Measurements from ENCODE around the gene ELF4. TPM values are rescaled to one million over a fixed set of nuclear protein-coding genes. Genes with fewer than 3 reads are reported as not detected.

The ELF4 gene
- total RNA-seq, 4 donors from 2014 or later: 4.5 to 9.5 (median 7.5) TPM

- Histone ChIP-seq H3K4me1 (peaks cover 0 to 10% (median 3%) of the 10 kb centered on the region in 3 donors), H3K36me3 (peaks cover 0 to 80% of the 10 kb centered on the region in 2 donors), H3K9me3 (no peaks in the 10 kb centered on the region), H3K27ac (no peak overlapping the region), H3K27me3 (no peaks in the 10 kb centered on the region), H3K4me3 (no peak overlapping the region)
- no peak for ATAC-seq
- TF ChIP-seq POLR2A (IDR thresholded peaks at IDR 0.05) (no peak), CTCF (IDR thresholded peaks at IDR 0.05) (peak; percentile 53 to 72 (median 56))
- WGBS, 2 donors (ENCODE audit: low coverage in 1 of 2): 52 to 80% methylated on average over 1 to 3 of the region's 5 CpGs
Measured at GRCh38 chrX:130028196-130028595, 82.1 kb downstream of the ELF4 start.

- no peaks in the 10 kb centered on the region for H3K9me3 ChIP-seq
- TF ChIP-seq EP300 (IDR thresholded peaks at IDR 0.05): no peak
- no peak for TF ChIP-seq POLR2AphosphoS5 (IDR thresholded peaks at IDR 0.05)
- TF ChIP-seq POLR2A (IDR thresholded peaks at IDR 0.05): no peak
- no peak for TF ChIP-seq CTCF (IDR thresholded peaks at IDR 0.05)
- H3K27ac ChIP-seq: no peak overlapping the region
- no peak overlapping the region for H3K4me3 ChIP-seq
- H3K4me1 ChIP-seq: peaks cover 0 to 10% (median 3%) of the 10 kb centered on the region in 3 donors
- ATAC-seq: no peak
- WGBS, 2 donors (ENCODE audit: low coverage in 1 of 2): 73 to 74% methylated on average over 2 to 4 of the region's 4 CpGs
- peaks cover 0 to 82% of the 10 kb centered on the region in 2 donors for H3K36me3 ChIP-seq
- no peaks in the 10 kb centered on the region for H3K27me3 ChIP-seq
Measured at GRCh38 chrX:130027569-130027968, 82.7 kb downstream of the ELF4 start.

GRCh38 chrX:130025256-130025655 lies 85.0 kb downstream of the ELF4 start:
- H3K27ac ChIP-seq: no peak overlapping the region
- H3K36me3 ChIP-seq: peaks cover 0 to 79% of the 10 kb centered on the region in 2 donors
- TF ChIP-seq POLR2AphosphoS5 (IDR thresholded peaks at IDR 0.05) (no peak), CTCF (IDR thresholded peaks at IDR 0.05) (no peak), POLR2A (IDR thresholded peaks at IDR 0.05) (no peak), EP300 (IDR thresholded peaks at IDR 0.05) (no peak)
- H3K27me3 ChIP-seq: no peaks in the 10 kb centered on the region
- no peaks in the 10 kb centered on the region for H3K9me3 ChIP-seq
- no peak overlapping the region for H3K4me3 ChIP-seq
- 44% methylated on average over 5 of the region's 19 CpGs; no CpG with 5 or more reads in 1 of the 2 donors for WGBS, 2 donors (ENCODE audit: low coverage in 1 of 2)
- H3K4me1 ChIP-seq: peaks cover 0 to 10% (median 3%) of the 10 kb centered on the region in 3 donors
- ATAC-seq: no peak

GRCh38 chrX:130024127-130024526 lies 86.2 kb downstream of the ELF4 start:
- WGBS, 2 donors (ENCODE audit: low coverage in 1 of 2): 31 to 46% methylated on average over 5 to 6 of the region's 9 CpGs
- TF ChIP-seq EP300 (IDR thresholded peaks at IDR 0.05) (no peak), CTCF (IDR thresholded peaks at IDR 0.05) (no peak), POLR2AphosphoS5 (IDR thresholded peaks at IDR 0.05) (no peak)

GRCh38 chrX:130020661-130021324 lies 89.5 kb downstream of the ELF4 start:
- no peak for ATAC-seq
- no peak for TF ChIP-seq CTCF (IDR thresholded peaks at IDR 0.05)
- no peak for TF ChIP-seq POLR2A (IDR thresholded peaks at IDR 0.05)
- WGBS, 2 donors (ENCODE audit: low coverage in 1 of 2): 100% methylated on average over 1 of the region's 15 CpGs; no CpG with 5 or more reads in 1 of the 2 donors
- Histone ChIP-seq H3K9me3 (no peaks in the 10 kb centered on the region), H3K36me3 (peaks cover 0 to 48% of the 10 kb centered on the region in 2 donors), H3K4me1 (peaks cover 0 to 26% (median 3%) of the 10 kb centered on the region in 3 donors), H3K4me3 (no peak overlapping the region), H3K27ac (no peak overlapping the region), H3K27me3 (no peaks in the 10 kb centered on the region)

More at GRCh38 chrX:130024127-130024526, 86.2 kb downstream of the ELF4 start:
- H3K36me3 ChIP-seq: peaks cover 0 to 68% of the 10 kb centered on the region in 2 donors
- H3K27ac ChIP-seq: peak overlapping the region in 1 of 4 donors; percentile 11
- H3K4me3 ChIP-seq: no peak overlapping the region
- ATAC-seq: peak; percentile 86
- H3K4me1 ChIP-seq: peaks cover 0 to 18% (median 3%) of the 10 kb centered on the region in 3 donors
- H3K27me3 ChIP-seq: no peaks in the 10 kb centered on the region
- H3K9me3 ChIP-seq: no peaks in the 10 kb centered on the region

Measured in gastroesophageal sphincter (tissue), 4 donors.